Amniotic stem cell (primary cell): ENCODE measurements around the gene TMEM50B.
"Not testable (repeated sequence)": the region's sequence is repeated elsewhere in the genome, so short reads cannot be mapped to it uniquely, and the experiment has no call there.

Source experiments
- DNase-seq: peaks from one replicate; lab custom pipeline; 2025; lab: John Stamatoyannopoulos, UW

TMEM50B gene

DNA sequence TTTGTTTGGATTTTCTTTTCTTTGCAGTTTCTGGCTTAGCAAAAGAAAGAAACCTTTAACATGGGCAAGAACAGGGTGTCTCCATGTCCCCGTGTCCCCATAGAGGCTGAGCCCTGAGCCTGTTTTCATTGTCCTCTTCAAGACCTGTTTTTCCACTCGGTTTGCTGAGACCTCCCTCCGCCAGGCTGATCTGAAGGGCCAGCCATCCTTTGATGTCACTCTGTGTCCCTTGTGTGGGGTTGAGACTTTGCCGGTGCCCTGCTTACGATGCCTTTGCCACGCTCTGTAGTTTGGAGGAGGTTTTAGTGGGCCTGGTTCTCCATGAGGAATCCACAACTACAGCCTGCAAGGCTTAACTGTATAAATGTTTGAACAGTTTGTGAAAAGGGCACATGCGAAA, 52.7 kb downstream of the TMEM50B start:
- DNase-seq = no peak

DNA sequence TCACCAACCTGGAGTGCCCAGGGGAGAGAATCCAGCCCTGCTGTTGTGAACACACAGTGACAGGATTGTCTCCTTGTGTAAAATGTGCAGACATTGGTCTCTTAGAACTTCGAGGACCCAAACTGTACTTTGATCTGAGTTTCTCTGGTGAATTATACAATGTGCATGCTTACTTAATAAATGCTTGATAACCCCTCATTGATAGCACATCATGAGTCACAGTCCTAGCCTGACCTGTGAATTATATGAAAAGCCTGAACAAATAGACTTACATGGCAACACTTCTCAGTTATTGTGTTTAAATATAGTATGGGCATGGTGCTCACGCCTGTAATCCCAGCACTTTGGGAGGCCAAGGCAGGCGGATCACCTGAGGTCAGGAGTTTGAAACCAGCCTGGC, 53.9 kb downstream of the TMEM50B start:
- no peak for DNase-seq

DNA sequence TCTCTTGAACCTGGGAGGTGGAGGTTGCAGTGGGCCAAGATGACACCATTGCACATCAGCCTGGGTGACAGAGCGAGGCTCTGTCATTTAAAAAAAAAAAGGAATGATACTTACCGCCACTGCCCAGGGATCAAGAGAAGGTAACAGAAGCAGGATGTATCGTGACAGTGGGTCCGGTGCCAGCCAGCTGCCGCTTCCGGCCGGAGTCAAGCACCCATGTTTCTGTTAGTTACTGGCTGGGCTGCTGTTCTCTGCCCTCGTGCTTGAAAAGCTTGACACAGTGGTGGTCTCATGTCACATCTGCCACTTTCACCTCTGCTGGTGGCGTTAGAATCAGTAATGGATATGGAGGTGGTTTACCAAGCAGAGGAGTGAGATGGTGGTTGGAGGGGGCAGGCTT, 55.6 kb downstream of the TMEM50B start:
- no peak for DNase-seq

DNA sequence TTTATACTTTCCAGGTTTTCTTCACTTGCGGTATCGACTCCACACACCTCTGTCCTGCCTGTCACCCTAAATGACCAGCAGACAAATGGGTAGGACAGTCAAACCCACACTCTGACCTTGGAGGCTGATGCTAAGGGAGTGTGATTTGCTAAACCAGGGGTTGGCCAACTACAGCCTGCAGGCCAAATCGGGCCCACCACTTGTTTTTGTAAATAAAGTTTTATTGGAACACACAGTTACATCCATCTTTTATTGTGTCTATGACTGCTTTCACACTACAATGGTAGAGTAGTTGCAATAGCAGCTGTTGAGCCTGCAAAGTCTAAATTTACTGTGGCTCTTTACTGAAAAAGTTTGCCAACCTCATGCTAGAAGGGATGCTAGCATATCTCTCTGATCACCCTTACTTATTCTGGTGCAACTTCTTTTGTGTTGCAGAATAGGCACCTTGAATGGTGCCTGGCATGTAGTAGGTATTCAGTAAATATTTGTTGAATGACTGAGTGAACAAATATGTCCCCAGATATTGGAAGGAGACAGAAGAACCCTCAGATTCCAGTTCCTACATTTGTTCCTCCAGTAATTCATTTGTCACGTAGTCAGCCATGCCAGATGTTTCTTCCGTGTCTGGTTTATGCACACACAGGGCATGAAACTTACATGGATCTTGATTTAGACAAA, 57.9 kb downstream of the TMEM50B start:
- DNase-seq = no peak

DNA sequence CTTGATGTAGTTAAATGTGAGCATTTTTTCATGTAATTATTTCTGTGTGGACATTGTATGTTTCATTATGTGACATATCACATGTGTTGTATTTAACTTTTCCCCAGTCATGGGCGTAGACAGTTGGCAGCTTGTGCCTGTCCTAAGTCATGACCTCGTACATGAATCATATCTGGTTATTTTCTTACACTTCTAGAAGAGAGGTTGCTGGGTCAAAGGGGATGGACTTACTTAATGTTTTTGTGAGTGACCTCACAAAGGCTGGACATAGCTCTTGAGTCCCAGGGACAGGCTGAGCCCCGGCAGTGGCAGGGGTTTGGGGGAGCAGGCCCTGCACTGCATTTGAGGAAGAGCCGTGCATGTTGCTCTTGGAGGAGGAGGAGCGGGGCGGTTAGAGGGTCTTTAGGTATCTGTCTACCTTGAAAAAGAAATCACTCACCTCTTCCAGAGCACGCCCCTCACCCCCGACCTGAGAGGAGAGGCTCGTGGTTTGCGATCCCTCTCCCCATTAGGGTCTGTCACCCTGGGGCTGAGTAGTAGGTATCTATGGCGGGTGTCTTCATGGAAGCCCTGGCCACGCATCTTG, 60.1 kb downstream of the TMEM50B start:
- no peak for DNase-seq

DNA sequence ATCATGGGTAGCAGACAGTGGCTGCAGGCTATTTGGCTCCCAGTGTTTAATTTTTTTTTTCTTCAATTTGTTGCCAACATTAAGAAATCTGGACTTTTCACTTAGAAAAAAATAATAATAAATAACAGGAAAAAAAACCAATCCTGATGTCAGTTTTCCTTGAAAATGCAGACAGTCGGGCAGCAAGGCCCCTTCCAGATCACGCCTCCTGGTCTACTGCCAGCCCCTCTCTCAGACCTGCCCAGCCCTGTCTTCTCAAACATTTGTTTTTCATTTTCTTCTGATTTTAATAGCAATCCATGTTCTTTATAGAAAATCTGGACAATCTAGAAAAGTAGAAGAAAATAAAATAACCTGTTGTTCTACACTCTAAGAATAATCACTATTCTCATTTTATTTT, 61.1 kb downstream of the TMEM50B start:
- no peak for DNase-seq

DNA sequence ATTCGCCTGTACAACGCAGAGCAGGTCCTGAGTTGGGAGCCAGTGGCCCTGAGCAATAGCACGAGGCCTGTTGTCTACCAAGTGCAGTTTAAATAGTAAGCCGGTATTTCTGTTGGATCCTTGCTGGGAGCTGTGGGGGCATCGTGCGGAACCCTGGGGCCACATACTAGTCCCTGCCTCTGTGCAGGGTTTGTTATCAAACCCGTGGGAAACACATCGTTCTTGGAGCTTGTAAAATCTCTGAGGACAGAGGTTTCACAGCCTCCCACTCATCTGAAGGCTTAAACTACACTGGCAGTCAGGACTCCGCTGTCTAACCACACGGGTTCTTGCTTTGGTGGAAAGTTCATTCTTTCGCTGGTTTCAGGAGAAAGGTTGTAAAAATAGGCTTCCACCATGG, 64.8 kb downstream of the TMEM50B start:
- no peak for DNase-seq

DNA sequence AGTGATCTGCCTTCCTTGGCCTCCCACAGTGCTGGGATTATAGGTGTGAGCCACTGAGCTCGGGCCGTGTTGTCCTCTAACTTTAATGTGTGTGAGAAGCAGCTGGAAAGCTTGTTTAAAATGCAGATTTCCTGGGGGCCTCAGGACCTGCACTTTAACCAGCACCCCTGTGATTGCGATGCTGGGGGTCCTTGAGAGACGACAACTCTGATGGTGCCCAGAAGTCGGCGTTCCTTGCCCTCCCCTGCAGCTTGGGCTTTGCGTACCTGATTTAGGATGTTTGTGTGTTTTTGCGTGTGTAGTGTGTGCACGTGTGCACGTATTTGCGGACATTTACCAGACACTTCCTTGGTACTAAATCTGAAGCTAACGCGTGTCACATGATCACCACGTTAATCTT, 65.7 kb downstream of the TMEM50B start:
- no peak for DNase-seq

DNA sequence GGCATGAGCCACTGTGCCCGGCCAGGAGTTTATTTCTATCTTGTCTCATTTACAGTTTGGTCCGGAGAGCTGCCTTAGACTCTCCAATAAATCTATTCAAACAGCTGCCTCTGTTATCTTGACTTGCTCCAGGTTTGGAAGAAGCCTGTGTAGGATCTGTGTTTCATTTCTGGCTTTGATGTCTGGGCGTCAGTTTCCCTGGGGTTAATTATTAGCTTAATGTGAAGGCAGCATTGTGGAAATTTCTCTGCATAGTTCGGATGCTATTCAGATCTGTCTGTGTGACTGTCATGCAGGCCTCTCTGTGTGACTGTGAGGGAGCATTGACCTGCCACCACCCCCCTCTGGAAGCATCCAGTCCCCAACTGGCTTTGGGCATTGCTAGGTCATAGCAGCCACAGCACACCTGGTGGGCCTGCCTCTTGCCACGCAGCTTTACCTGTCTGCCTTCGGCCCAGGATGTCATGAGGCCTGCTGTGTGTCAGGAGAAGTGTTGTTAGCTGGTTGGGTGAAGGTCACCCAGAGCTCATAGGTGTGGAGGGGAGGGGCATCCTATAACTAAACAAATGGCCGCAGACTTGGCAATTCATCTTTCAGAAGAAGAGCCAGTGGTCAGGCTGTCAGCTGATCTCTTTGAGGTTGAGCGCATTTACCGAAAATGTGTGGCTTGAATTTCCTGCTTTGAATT, 66.8 kb downstream of the TMEM50B start:
- no peak for DNase-seq

DNA sequence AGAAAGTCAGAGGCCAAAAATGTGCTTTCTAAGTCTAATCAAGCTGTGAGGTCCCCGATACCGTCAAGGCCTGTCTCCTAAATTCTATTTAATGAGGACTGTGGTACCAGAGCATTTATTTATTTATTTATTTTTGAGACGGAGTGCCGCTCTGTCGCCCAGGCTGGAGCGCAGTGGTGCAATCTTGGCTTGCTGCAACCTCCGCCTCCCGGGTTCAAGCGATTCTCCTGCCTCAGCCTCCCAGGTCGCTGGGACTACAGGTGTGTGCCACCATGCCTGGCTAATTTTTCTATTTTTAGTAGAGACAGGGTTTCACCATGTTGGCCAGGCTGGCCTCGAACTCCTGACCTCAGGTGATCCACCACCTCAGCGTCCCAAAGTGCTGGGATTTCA, 67.3 kb downstream of the TMEM50B start:
- DNase-seq = not testable (repeated sequence)

DNA sequence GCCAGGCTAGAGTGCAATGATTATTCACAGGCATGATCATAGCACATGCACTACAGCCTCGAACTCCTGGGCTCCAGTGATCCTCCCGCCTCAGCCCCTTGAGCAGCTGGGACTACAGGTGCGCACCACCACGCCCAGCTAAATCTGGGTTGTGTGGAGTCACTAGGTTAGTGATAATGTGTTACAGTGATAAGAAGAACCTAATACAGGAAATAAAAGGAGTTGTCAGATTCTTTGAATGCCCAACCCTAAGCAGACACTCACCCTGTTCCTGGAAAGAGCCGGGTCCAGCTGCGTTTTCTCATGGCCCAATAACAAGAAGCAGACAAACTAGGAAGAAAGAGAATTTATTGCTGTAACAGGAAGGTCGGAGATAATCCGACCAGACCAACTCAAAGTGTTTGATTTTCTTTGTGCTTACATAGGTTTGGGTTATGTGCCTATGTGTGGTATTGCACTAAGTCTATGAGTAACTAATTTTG, 67.8 kb downstream of the TMEM50B start:
- DNase-seq = no peak

DNA sequence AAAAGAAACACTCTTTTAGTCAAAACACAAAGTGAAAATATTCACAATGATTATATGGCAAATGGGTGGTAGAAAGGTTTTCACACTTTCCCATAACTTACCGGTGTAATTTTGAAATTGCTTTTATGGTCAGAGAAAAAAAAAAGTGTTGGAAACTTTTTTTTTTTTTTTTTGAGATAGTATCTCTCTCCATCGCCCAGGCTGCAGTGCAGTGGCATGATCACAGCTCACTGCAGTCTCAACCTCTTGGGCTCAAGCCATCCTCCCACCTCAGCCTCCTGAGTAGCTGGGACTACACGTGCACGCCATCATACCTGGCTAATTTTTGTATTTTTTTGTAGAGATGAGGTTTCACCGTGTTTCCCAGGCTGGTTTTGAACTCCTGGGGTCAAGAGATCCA, 73.3 kb downstream of the TMEM50B start:
- DNase-seq = no peak

DNA sequence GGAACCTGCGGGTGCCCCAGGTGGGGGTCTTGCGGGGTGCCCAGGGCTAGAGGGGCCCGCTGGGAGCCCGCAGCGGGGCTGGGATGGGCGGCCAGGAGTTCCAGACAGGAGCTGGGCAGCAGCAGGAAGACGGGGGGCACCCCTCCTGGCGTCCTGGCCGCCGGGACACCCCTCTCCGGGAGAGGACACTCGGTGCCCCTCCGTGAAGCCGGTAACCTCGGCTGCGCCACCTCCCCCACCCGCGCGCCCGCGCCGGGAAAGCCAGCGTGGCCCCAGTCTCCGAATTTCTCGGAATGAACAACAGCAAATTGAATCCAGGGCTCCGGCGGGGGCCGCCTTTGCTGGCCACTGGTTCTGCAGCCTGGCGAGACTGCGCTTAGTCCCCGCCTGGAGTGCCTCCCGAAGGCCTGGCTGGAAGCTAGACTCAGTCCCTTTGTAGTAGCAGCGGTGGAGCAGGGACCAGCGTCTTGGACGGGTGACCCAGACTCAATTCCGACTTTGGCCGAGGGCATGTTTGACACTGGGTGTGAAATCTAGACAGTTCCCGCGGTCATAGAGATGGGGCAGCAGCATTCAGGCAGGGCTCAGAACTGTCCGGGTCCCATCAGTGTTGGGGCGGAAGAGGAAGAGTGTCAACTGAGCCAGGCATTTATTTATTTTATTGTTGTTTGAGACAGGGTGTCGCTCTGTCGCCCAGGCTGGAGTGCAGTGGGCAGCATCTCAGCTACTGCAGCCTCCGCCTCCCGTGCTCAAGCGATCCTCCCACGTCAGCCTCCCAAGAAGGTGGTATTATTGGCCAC, 75.8 kb downstream of the TMEM50B start:
- DNase-seq = no peak

DNA sequence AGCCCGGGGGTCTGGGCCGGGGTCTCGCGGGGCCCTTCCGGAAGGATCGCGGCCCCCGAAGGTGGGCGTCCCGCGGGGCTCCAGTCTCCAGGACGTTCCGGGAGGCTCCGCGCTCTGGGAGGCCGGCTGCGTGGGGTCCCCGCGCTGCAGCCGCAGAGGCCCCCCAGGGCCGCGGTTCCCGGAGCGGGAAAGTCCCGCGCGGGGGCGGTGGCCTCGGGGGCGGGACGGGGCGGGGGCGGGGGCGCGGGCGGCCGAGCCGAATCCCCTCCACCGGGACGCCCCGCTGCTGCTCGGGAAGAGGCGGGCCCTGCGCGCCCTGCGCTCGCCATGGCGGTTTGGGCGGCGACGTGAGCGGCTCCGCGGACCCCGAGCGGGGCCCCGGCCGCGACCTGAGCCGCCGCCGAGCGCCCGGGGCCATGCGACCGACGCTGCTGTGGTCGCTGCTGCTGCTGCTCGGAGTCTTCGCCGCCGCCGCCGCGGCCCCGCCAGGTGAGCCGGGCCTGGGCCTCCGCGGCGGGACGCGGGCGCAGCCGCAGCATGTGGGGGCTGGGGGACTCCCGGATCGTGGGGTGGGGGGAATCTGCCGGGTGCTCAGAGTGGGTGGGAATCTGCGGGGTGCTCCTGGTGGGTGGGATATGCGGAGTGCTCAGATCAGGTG, 76.5 kb downstream of the TMEM50B start, which contains the start of gene IFNGR2:
Gene IFNGR2, plus strand, starts transcription at position 286 of the 658 bp plus-strand sequence. Its CDS starts 131 bp downstream, at position 417.
- no peak for DNase-seq

DNA sequence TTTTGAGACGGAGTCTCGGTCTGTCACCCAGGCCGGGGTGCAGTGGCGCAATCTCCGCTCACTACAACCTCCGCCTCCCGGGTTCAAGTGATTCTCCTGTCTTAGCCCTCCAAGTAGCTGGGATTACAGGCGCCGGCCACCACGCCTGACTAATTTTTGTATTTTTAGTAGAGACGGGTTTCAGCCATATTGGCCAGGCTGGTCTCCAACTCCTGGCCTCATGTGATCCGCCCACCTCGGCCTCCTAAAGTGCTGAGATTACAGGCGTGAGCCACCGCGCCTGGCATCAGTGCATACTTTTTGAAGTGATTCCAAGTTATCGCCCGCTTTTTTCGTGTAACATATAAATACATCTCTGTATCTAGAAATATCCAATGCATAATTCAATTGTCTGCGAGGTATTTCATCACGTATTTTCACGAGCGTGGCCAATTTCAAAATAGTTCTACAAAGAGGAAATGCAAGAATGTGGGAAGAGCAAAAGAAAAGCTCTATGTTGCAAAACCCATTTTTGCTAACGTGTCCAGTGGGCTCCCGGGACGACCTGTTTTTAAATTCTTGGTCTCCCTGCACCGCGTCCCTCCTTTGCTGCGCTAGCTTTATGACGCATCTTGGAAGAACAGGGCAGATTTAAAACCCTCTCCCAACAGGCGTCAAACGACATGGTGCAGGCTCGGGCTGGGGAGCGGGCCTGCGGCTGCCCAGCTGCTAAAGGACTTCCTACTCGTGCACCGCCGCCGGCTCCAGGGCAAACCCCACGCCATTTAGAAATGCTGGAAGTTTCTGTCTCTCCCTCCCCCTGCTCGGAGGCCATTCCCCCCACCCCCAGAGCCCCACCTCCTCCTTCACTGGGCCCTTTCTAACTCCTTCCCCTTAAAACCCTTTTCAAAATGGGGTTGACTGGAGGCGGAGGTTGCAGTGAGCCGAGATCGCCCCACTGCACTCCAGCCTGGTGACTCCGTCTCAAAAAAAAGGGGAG, 77.5 kb downstream of the TMEM50B start:
- no peak for DNase-seq

DNA sequence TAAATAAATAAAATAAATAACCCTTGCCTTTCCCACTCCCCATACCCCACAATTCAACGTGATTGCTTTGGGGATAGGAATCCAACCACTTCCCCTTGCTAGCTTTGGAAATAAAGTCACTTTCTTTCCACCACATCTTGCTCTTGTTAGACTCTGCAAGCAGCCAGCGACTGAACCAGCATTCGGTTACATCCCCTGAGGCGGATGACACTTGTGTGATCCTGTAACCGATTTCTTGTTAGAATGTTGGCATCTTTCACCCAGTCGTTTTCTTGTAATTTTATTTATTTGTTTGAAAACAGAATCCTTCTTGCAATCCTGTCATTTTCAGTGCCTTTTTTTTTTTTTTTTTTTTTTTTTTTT, 78.2 kb downstream of the TMEM50B start:
- no peak for DNase-seq
